Activated CD8-positive, alpha-beta memory T cell treated with anti-CD3 and anti-CD28 coated beads for 4 hours (primary cell): ENCODE measurements around the gene ZNF787.
A peak's percentile ranks its signal among the peaks of the same experiment; 100 is the strongest.
"Not testable (repeated sequence)": the region's sequence is repeated elsewhere in the genome, so short reads cannot be mapped to it uniquely, and the experiment has no call there.

Experiments
- DNase-seq, 2 donors: peaks; one replicate each; pipeline ENCODE4 v3.0.0-alpha.2; 2020; ENCODE audit warnings: low read depth in 2 of 2

Gene ZNF787

DNA sequence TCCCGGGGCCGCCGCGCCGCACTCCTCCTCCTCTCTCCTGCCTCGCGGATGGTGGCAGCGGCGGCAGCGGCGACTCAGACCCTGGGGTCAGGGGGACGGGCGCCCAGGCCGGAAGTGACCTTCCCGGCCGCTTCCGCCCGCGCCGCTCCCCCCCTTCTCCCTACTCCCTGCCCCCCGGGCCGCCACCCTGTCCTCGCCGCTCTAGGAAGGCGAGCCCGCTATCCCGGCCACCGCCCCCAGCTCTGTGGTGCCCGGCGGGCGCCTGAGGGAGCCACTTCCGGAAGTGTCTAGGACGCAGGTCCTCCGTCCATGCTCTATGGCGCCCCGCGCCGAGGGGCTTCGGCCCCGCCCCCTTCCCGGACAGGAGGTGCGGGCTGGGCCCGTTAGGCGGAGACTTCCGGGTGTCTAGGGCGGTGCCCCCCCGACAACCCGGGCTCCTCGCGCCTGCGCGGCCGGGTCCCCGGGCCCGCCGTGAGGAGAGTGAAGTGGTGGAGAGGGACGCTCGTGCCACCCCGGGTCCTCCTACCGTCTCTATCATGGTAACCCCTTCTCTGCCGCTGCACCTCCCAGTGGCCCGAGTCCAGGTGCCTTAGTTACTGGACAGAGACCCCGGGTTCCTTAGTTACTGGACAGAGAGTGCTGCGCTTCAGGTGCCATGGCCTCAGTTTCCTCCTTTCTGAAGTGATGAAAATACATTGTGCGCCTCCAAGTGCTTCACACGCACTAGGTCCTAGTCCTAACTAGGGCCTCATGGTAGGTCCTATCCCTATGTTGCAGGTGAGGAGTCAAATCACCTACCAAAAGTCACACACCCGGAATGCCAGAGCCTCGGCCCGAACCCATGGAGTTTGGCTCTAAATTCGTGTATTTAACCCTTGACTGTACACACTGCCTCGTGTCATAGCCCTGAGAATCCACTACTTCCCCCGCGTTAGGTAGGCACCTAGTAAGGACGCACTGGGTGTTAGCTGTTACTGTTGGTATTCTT lies at the start of gene ZNF787:
TSS of gene ZNF787 (minus strand) at position 116 of the 988 bp plus-strand sequence. CDS start 18,078 bp downstream, outside the sequence.
- DNase-seq, result peak; percentile 94 to 95

DNA sequence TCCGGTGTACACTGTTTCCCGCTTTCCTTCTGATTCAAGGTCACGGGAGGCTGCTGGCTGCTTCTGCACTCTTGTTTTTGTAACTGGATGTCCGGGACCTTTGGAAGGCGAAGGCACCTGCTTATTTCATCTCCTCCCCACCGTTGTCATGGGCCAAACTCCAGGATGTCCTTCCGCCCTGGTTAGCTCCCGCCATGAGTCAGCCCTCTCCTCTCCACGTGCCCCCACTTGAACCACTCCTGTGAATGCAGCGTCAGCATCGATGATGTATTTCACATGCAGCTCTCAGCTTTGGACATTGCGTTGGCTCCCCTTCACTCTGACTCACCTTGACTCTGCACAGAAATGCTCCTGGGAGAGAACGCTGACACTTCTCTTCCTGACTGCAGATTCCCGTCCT lies 49.2 kb upstream of the ZNF787 start:
- no peak for DNase-seq

DNA sequence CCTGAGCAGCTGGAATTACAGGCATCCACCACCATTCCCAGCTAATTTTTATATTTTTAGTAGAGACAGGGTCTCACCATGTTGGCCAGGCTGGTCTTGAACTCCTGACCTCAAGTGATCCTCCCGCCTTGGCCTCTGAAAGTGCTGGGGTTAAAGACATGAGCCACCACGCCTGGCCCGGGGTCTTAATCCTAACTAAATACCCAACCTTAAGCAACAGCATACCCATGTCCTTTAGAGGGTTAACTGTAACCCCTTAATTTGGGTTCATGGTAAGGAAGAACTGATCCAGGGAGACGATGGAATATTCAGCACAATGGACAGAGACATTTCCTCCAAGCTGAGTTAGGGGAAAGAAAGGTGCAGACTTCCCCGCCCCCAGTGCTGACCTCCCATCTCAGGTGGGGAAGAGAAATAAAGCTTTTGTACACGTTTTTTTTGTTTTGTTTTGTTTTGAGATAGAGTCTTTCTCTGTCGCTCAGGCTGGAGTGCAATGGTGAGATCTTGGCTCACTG lies 46.0 kb upstream of the ZNF787 start:
- no peak for DNase-seq

DNA sequence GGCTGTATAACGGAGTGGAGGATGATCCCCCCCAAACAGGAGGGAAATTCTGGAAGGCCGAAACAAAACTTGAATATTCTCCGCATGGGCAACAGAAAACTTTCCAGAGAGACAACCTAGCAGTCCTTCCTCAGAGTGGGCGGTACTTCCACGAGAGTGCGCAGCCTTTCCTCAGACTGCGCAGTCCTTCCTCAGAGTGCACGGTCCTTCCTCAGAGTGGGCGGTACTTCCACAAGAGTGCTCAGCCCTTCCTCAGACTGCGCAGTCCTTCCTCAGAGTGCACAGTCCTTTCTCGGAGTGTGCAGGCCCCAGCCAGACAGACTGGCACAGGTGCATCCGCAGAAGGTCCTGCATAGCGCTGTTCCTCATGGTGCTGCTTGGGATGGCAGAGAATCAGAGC lies 42.0 kb upstream of the ZNF787 start:
- no peak for DNase-seq

DNA sequence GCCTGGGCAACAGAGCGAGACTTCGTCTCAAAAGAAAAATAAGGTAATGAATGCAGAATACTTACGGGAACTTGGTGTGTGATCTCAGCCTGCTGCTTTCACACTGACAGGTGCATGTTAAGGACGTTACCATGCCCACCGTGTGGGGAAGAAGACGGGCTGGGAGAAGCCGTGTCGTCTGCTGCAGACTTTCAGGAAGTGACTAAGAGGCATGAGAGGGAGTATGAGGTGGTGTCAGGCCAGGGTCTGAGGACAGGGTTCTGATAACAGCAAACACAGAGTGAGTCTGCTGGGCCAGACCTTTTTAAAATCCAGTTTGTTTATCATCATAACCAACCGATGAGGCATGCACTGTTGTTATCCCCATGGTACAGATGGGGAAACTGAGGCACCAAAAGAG lies 41.2 kb upstream of the ZNF787 start:
- DNase-seq, result no peak

DNA sequence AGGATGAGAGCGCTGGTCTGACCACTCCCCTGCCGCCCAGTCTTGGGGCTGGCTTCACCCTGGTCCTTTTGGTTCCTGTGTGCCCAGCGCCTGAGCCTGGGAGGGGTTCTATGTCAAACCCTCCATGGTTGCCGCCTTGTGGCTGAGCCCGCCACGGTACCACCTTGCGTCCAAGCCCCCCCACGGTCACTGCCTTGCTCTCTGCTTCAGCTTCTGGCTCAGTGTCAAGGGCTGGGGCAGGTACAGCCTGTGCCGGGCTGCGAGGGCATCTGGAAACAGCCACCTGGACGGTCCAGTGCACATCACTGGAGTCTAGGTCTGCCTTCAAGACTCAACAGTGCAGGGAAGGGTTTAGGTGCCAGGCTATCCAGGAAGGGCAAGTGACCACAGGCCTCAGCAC lies 40.4 kb upstream of the ZNF787 start:
- no peak for DNase-seq

DNA sequence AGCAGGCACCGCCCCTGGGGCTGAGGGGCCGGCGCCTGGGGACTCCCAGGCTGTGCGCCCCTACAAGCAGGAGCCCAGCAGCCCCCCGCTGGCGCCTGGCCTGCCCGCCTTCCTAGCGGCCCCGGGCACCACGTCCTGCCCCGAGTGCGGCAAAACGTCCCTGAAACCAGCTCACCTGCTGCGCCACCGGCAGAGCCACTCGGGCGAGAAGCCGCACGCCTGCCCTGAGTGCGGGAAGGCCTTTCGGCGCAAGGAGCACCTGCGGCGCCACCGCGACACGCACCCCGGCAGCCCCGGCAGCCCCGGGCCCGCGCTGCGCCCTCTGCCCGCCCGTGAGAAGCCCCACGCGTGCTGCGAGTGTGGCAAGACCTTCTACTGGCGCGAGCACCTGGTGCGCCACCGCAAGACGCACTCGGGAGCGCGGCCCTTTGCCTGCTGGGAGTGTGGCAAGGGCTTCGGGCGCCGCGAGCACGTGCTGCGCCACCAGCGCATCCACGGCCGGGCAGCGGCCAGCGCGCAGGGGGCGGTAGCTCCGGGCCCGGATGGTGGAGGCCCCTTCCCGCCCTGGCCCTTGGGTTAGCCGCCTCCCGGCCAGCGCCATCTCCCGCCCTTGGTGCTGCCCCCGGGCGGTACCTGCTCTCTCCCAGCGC lies 38.7 kb upstream of the ZNF787 start:
- no peak for DNase-seq

DNA sequence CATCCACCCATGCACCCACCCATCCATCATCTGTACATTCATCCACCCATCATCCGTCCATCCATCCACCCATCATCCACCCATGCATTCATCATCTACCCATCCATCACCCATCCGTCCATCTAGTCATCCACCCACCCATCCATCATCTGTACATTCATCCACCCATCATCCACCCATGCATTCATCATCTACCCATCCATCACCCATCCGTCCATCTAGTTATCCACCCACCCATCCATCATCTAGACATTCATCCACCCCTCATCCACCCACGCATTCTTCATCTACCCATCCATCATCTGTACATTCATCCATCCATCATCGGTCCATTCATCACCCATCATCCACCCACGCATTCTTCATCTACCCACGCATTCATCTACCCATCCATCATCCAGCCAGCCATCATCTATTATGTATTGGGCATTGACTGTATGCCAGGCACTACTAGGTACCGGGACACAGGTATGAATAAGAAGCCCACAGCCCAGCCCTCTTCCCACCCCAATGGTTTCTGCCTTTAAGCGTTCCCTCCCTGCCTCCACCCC lies 38.0 kb upstream of the ZNF787 start:
- DNase-seq, result no peak

DNA sequence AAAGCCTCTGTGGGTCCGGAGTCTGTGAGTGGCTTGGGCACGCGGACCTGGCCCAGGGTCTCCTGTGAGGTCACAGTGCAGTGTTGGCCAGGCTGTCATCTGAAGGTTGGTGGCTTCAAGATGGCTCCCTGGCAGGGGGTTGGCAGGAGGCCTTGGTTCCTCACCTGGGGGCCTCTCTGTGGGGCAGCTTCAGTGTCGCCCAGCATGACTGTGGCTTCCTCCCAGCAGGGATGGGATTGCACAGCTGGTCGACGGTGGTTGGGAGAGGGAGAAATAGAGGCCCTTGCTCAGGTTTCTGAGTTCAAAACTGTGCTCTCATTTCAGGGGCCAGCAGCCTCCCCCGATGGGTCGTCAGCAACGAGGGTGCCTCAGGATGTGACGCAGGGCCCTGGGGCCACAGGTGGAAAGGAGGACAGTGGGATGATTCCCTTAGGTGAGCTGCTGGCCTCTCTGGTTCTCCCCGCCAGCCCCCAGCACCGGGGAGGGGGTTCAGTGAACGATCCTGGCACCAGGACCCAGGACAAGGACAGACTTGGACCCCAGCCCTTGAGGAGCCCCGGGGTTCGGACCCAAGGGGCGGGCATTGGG lies 37.2 kb upstream of the ZNF787 start:
- DNase-seq, result no peak

DNA sequence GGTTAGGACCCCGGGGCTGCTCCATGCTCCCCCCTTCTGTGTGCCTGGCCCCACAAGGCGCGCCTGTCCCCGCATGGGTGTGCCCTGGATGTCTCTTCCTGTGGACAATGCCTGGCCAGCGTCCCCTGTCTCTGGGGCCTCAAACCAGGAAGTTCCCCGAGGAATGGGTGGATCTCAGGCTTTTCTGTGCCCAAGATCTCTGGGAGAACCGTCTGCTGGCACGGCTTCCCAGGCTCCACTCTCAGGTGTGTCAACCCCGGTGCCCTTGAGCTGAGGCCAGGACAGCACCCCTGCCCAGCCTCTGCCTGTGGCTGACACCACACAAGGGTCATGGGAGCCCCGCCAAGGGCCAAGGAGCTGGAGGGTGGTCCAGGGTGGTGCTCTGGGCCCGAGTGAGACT lies 35.7 kb upstream of the ZNF787 start:
- DNase-seq, result no peak

DNA sequence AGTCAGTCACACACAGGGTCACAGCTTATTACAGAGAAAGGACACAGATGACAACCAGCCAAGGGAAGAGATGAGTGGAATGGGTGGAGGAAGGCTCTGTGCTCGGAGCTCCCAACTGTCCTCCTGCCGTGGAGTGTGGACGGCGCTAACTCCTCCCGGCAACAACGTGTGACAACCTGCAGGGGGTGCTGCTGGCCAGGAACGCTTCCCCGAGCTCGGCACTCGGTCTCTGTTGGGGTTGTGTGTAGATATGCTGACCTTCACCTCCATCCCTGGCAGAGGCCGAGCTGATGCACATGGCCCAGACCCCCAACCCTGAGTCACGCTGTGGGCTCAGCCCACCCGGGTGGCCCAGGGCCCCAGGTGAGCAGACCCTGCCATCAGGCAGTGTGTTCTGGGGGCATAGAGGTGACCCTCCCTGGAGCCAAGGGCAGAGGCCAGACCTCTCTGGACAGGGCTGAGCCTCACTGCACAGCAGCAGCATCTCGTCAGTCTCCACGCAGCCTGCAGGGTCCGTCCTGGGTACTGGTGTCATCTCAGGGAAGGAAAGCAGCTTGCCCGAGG lies 34.1 kb upstream of the ZNF787 start:
- no peak for DNase-seq

DNA sequence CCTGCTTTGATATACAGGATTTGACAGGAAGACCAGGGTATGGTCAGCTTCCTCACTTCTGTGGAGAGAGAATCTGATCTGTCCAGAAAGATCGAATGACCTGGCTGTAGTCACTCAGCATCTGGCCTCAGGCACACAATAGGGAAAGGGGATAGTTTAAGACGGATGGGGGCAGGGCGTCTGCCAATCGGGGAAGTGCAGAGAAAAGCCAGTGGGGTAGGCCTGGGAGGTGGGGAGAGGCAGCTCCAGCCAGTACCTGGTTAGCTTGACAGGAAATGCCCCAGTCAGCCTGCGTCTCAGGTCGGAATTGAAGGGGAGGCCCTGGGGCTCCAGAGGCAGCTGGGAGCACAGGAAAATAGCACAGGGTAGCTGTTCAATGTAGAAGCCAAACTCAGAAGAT lies 32.4 kb upstream of the ZNF787 start:
- DNase-seq, result no peak

DNA sequence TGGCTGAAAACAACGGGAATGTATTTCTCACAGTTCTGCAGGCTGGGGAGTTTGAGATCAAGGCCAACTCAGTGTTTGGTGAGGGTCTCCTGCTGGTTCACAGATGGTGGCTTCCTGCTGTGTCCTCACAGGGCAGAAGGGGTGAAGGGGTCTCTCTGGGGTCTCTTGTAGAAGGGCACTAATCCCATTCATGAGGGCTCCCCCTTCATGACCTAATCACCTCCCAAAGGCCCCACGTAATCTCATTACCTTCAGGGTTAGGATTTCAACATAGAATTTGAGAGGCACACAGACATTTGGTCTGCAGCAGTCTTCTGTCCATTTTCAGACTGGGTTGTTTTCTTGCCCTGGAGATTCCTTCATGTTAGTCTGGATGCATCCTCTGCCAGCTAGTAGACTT lies 31.5 kb upstream of the ZNF787 start:
- no peak for DNase-seq

DNA sequence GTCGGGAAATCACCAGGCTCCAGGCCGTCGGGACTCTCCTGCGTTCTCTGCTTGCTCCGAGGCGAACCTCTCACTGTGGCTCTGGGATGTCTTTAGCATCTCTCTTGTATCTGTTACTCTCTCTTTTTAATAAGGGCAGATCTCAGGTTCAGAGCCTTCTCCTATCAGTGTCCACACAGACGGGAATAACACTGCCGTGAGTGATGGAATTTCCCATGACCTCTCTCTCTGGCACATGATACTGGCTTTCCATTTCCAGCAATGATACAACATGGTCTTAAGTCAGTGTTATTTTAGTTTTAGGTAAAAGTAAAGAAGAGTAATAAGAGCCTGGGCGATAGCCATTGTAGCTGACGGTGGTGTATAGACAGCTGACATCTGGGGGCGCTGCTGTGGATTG lies 29.3 kb upstream of the ZNF787 start:
- no peak for DNase-seq

DNA sequence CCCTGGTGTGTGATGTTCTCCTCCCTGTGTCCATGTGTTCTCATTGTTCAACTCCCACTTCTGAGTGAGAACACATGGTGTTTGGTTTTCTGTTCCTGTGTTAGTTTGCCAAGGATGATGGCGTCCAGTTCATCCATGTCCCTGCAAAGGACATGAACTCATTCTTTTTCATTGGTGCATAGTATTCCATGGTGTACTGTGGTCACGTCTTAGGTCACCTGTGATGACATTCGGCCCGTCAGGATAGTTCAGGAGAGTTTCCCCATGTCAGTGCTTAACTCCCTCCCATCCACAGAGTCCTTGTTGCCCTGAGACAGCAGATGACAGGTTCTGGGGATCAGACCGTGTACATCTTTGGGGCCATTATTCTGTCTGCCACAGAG lies 28.6 kb upstream of the ZNF787 start:
- no peak for DNase-seq

DNA sequence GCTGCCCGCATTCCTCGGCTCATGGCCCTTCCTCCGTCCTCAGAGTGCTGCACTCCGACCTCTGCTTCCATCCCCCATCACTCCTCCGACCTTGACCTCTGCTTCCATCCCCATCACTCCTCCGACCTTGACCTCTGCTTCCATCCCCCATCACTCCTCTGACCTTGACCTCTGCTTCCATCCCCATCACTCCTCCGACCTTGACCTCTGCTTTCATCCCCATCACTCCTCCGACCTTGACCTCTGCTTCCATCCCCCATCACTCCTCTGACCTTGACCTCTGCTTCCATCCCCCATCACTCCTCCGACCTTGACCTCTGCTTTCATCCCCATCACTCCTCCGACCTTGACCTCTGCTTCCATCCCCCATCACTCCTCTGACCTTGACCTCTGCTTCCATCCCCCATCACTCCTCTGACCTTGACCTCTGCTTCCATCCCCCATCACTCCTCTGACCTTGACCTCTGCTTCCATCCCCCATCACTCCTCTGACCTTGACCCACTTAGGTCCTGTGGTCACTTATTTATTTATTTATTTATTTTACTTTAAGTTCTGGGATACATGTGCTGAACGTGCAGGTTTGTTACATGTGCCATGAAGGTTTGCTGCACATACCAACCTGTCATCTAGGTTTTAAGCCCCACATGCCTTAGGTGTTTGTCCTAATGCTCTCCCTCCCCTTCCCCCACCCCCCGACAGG lies 28.0 kb upstream of the ZNF787 start:
- not testable (repeated sequence) for DNase-seq

DNA sequence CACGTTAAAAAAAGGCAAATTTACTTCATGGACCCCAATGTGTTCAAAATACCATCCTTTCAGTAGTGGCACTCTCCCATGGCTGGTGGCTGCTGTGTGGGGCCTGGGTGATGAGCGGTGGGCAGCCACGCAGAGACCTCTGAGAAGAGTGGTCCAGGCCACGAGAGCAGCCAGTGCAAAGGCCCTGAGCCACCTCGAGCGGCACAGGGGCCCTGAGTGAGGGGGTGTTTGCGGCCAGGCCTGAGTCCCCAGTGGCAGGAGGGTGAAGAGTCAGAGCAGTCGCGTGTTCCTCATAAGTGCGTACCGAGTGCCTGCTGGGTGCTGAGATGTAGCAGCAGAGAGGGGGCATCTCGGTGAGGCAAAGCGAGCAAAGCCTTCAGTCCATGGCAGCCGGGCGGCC lies 27.0 kb upstream of the ZNF787 start:
- DNase-seq, result no peak

DNA sequence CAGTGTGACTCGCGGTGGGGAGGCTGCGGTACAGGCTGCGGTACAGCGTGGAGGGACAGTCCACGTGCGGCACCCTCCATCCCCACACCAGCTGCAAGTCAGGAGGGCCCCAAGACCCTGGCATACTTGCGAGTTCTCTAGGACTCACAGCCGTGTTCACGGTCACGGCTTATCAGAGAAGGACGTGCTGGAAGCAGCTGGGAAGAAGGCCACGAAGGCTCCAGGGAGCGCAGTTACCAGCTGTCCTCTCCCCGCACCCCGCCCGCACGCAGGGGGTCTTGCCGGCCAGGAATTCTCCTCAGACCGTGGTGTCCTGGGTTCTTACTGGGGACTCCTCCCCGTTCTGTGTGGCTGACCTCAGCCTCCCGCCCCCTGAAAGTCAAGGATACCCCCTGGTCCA lies 26.2 kb upstream of the ZNF787 start:
- no peak for DNase-seq

DNA sequence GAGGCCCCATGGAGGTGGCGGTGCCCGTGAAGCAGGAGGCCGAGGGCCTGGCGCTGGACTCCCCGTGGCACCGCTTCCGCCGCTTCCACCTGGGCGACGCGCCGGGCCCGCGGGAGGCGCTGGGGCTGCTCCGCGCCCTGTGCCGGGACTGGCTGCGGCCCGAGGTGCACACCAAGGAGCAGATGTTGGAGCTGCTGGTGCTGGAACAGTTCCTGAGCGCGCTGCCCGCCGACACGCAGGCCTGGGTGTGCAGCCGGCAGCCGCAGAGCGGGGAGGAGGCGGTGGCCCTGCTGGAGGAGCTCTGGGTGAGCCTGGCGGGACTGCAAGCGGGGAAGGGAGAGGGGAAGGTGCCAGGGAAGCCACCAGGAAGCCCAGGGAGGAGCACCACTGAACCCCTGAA lies 25.8 kb upstream of the ZNF787 start:
- no peak for DNase-seq

DNA sequence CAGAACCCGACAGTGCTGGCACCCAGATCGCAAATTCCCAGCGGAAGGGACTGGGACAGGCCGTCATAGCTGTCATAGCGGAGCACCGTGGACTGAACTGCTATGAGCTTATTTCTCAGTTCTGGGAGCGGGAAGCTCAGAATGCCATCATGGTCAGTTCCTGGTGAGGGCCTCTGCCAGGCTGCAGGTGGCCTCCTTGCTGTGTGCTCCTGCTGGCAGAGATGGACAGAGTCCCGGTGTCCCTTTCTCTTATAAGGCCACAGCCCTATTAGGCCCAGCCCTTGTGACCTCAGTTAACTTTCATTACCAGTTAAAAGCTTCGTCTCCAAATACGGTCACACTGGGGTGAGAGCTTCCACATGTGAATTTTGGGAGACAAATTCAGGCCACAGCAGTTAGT lies 24.6 kb upstream of the ZNF787 start:
- DNase-seq, result no peak

DNA sequence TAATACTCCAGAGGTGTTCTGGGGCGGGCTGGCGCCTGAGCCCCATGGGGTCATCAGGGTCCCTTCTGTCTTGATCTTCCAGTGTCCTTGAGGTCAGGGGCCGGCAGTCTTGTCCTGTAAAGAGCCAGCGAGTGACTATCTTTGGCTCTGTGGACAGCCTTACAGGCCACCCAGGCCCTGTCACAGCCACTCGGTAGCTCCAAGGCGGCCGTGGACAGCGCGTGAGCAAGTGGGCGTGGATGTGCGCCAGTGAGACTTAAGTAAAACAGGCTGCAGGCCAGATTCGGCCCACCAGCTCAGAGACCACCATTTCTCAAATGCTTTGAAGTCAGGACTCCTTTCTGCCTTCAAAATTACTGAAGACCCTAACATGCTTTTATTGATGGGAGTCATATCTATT lies 23.7 kb upstream of the ZNF787 start:
- DNase-seq, result no peak
